ENCODE results near the gene TWIST2. TPM values are rescaled to one million over a fixed set of nuclear protein-coding genes. Genes with fewer than 3 reads are reported as not detected.

TWIST2 gene
- total RNA-seq, 1 experiment from 2014 or later: 0.22 TPM

DNA sequence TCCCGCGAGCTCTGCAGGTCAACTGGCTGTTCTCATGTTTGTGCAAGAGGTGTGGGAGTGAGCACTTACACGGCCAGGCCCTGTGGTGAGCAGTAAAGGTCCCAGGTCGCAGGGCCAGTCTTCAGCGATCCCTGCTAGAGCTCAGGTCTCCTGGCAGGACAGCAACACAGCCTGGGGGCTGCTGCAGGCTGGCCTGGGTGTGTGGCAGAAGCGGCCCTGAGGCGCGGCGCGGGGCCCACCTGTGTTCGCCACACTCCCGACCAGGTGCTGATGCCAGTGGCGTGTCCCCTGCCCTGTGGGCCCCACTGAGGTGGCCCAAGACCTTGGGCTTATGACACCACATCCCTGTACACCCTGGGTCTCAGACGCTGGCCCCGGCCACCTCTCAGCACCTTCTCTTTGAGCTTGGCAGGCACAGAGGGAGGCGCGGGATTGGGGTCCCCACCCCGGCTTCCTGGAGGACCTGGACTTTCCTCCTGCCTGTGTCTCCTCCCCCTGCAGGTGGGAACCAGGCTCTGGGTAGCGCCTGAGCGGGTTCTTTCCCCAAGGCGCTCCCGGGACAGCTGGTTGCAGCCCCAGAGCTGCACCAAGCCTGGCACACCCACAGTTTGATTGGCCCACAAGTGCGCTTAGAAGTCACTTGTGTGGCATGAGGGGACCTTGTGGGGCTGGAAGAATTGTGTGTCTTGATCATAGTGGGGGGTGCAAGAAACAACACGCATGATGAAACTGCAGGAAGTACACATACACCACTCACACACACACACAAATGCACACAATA is 59.2 kb downstream of the TWIST2 start:
- H4K5ac ChIP-seq (ENCODE audit: insufficient read length, low read depth, low read length): no peak overlapping the region
- no peak overlapping the region for H2BK12ac ChIP-seq (ENCODE audit: insufficient read length, low read depth, low read length)
- no peaks in the 10 kb centered on the region for H3K9me3 ChIP-seq (ENCODE audit: control insufficient read depth, low read depth, low read length)
- TF ChIP-seq, protein P1, sequence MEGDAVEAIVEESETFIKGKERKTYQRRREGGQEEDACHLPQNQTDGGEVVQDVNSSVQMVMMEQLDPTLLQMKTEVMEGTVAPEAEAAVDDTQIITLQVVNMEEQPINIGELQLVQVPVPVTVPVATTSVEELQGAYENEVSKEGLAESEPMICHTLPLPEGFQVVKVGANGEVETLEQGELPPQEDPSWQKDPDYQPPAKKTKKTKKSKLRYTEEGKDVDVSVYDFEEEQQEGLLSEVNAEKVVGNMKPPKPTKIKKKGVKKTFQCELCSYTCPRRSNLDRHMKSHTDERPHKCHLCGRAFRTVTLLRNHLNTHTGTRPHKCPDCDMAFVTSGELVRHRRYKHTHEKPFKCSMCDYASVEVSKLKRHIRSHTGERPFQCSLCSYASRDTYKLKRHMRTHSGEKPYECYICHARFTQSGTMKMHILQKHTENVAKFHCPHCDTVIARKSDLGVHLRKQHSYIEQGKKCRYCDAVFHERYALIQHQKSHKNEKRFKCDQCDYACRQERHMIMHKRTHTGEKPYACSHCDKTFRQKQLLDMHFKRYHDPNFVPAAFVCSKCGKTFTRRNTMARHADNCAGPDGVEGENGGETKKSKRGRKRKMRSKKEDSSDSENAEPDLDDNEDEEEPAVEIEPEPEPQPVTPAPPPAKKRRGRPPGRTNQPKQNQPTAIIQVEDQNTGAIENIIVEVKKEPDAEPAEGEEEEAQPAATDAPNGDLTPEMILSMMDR (conservative IDR thresholded peaks at IDR 0.05): no peak
- no peaks in the 10 kb centered on the region for H3K27me3 ChIP-seq (ENCODE audit: insufficient read depth, low read length)
- H3K18ac ChIP-seq (ENCODE audit: insufficient read length, low read depth, low read length): no peak overlapping the region
- no peaks in the 10 kb centered on the region; the same call in 1 of the 2 replicates for H3K27me3 Mint-ChIP-seq (ENCODE audit: low read depth)
- no peaks in the 10 kb centered on the region for H3K23me2 ChIP-seq (ENCODE audit: insufficient read length, low read depth, low read length, poor library complexity, severe bottlenecking)
- no peak overlapping the region for H3T11ph ChIP-seq (ENCODE audit: low read length)
- H3K4me2 ChIP-seq (ENCODE audit: insufficient read depth, insufficient read length, low read length): no peak overlapping the region
- no peak overlapping the region for H2BK5ac ChIP-seq (ENCODE audit: insufficient read length, low read length)
- no peak overlapping the region for H3K23ac ChIP-seq (ENCODE audit: insufficient read length, low read depth, low read length)
- H4K91ac ChIP-seq (ENCODE audit: insufficient read length, low read depth, low read length): no peak overlapping the region
- no peaks in the 10 kb centered on the region for H3K4me1 ChIP-seq (ENCODE audit: insufficient read depth, low read length)
- H2BK15ac ChIP-seq (ENCODE audit: low read depth, low read length): no peak overlapping the region
- no peak overlapping the region for H2BK20ac ChIP-seq (ENCODE audit: low read depth, low read length, poor library complexity, severe bottlenecking)
- no peaks in the 10 kb centered on the region for H3K79me1 ChIP-seq (ENCODE audit: insufficient read depth, low read depth, low read length, poor library complexity, severe bottlenecking)
- H3K27ac ChIP-seq (ENCODE audit: insufficient read length, low read depth, low read length): no peak overlapping the region
- no peak for DNase-seq
- H3K4me3 Mint-ChIP-seq: no peak overlapping the region
- H3K79me2 ChIP-seq (ENCODE audit: insufficient read depth, low read length): no peaks in the 10 kb centered on the region
- peaks cover 0 to 3% (median 0%) of the 10 kb centered on the region in 3 experiments; a peak in 1 of 7 replicates for H3K36me3 Mint-ChIP-seq (ENCODE audit: insufficient read depth in 1 of 3, low read depth in 3 of 3)
- H4K8ac ChIP-seq (replicated peaks; ENCODE audit: insufficient read length, low read depth, low read length): no peak overlapping the region
- H3K14ac ChIP-seq (ENCODE audit: insufficient read depth, low read length): no peak overlapping the region
- H2AFZ ChIP-seq (ENCODE audit: low read length): no peak overlapping the region
- no peak overlapping the region for H2BK120ac ChIP-seq (ENCODE audit: low read depth, low read length, poor library complexity, severe bottlenecking)
- peaks cover 0 to 8% of the 10 kb centered on the region in 2 experiments; a peak in 2 of 4 replicates for H3K4me1 Mint-ChIP-seq
- no peak overlapping the region for H3K56ac ChIP-seq (ENCODE audit: insufficient read length, low read depth, low read length)
- H3K27ac Mint-ChIP-seq: no peak overlapping the region
- WGBS (ENCODE audit: extremely low coverage, insufficient read length, low lambda C conversion rate): no CpG with 5 or more reads among the region's 24 CpGs
- peaks cover 3% of the 10 kb centered on the region for H4K20me1 ChIP-seq (ENCODE audit: control insufficient read depth, insufficient read depth, insufficient read length)
- no peak overlapping the region for H2AK5ac ChIP-seq (ENCODE audit: insufficient read length, low read length)
- H3K4ac ChIP-seq (ENCODE audit: low read depth, low read length): no peak overlapping the region
- H3K9ac ChIP-seq (ENCODE audit: extremely low read depth, insufficient read length, low read length): no peak overlapping the region
- peaks cover 0 to 3% of the 10 kb centered on the region in 2 experiments; a peak in 2 of 5 replicates for H3K9me3 Mint-ChIP-seq

Measured in H9 (cell line).